Left ventricle myocardium inferior (tissue), 1 donor: Measurements from ENCODE around the gene ZSCAN5C. TPM values are rescaled to one million over a fixed set of nuclear protein-coding genes. Genes with fewer than 3 reads are reported as not detected.
A peak's percentile ranks its signal among the peaks of the same experiment; 100 is the strongest.
"Not testable (repeated sequence)": the region's sequence is repeated elsewhere in the genome, so short reads cannot be mapped to it uniquely, and the experiment has no call there.

ENCODE experiments used
- DNase-seq: peaks from one replicate; pipeline ENCODE4 v3.0.0-alpha.2; 2020
- H3K27ac ChIP-seq: fragments of 200-600 bp; replicated peaks from 2 replicates; pipeline ENCODE4 v1.8.0; 2021
- H3K27me3 ChIP-seq: fragments of 200-600 bp; 2 replicates; pipeline ENCODE4 v1.8.0; 2021; ENCODE audit warnings: low read depth
- H3K36me3 ChIP-seq: fragments of 200-600 bp; 2 replicates; pipeline ENCODE4 v1.8.0; 2021
- H3K4me1 ChIP-seq: fragments of 200-600 bp; 2 replicates; pipeline ENCODE4 v1.8.0; 2021
- H3K4me3 ChIP-seq: fragments of 200-600 bp; 2 replicates; pipeline ENCODE4 v1.8.0; 2021; ENCODE audit warnings: mild to moderate bottlenecking, moderate library complexity
- H3K9me3 ChIP-seq: fragments of 200-600 bp; replicated peaks from 2 replicates; pipeline ENCODE4 v1.8.0; 2021
- intact Hi-C: fragments of 100-400 bp; cut with micrococcal nuclease; formaldehyde crosslinking; loops from one replicate; pipeline ENCODE4 v1.11.0; 2022
- total RNA-seq: library from RNA; stranded (reverse); fragmentation: NEBNext Ultra II Directional; extraction: Animal tissue kit (Norgen Biotek cat#: 25700); gene quantifications from one replicate; pipeline ENCODE4 v1.2.1, GENCODE V29; 2021
- TF ChIP-seq, protein P1 (sequence below): fragments of 200-600 bp; IDR thresholded peaks from 2 replicates; pipeline ENCODE4 v1.8.0; 2021; ENCODE audit warnings: antibody characterized with exemption, mild to moderate bottlenecking, borderline replicate concordance
- donor health status: DM: no; HTN: yes; CAD: no; lungs with severe emphysema.

Gene ZSCAN5C
- total RNA-seq, 1 donor from 2014 or later: not detected

DNA sequence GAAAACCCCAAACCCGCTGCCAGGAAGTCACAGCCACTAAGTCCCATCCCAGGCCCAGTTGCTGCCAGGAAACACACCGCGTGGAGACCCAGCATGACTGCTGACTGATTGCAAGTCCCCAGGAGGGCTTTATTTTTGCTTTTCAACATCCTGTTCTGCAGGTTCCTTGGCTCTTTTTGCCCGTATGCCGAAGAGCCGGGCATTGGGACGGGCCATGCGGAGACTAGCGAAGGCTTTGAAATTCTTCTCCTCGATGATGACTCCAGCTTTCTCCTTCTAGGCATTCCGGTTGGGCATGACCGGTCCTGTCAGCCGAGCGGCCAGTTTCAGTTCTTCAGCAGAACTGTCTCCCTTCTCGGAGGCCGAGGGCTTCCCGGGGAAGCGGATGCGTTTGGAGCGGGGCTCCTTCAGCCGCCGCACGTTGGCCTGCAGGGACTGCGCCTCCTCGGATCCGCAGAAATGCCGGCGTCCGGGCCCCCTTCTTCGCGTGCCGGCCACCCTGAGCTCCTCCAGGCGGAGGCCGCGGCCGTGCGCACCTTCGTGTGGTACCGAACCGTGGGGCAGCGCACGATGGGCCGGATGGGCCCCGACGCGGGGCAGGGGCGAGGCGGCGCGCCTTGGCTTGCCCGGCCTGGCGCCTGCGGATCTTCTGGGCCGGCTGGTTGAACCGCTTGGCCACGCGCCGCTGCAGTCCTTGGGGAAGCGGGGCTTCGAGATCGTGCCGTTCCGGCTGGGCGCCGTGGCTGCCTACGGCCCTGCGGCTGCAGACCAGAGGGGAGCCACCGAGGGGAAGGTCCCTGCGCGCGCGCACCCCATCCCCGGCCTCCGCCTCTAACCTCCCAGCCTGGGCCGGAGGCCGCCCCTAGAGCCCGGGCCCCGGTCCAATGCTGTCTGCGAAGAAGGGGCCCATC lies 15.2 kb downstream of the ZSCAN5C start:
- no peak overlapping the region for H3K27ac ChIP-seq
- peak; percentile 15 for DNase-seq
- TF ChIP-seq, protein P1, sequence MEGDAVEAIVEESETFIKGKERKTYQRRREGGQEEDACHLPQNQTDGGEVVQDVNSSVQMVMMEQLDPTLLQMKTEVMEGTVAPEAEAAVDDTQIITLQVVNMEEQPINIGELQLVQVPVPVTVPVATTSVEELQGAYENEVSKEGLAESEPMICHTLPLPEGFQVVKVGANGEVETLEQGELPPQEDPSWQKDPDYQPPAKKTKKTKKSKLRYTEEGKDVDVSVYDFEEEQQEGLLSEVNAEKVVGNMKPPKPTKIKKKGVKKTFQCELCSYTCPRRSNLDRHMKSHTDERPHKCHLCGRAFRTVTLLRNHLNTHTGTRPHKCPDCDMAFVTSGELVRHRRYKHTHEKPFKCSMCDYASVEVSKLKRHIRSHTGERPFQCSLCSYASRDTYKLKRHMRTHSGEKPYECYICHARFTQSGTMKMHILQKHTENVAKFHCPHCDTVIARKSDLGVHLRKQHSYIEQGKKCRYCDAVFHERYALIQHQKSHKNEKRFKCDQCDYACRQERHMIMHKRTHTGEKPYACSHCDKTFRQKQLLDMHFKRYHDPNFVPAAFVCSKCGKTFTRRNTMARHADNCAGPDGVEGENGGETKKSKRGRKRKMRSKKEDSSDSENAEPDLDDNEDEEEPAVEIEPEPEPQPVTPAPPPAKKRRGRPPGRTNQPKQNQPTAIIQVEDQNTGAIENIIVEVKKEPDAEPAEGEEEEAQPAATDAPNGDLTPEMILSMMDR: no peak

DNA sequence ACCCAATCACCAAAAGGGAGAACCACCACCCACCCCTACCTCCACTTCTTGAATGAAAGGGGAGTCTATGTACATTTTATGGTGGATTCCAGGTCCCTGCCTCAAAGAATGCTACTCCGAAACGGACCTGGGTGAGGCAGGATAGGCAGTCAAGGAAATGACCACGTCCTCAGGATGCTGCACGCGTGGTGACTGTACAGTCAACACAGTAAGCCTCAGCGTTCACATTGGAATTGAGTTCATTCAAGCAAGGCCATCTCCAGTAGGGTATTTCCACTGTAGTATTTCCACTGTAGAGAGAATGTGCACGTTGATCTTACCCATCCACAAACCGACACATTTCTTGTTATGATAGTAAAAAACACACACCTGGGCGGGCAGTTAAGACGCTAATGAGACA lies 16.9 kb downstream of the ZSCAN5C start:
- no peak overlapping the region for H3K4me3 ChIP-seq
- H3K4me1 ChIP-seq: peaks cover 9% of the 10 kb centered on the region
- H3K9me3 ChIP-seq: no peaks in the 10 kb centered on the region
- TF ChIP-seq, protein P1: no peak
- H3K27me3 ChIP-seq: peaks cover 49% of the 10 kb centered on the region
- H3K27ac ChIP-seq: no peak overlapping the region
- DNase-seq: no peak
- intact Hi-C loops: no loop called here
- H3K36me3 ChIP-seq: peaks cover 11% of the 10 kb centered on the region

More for the DNA sequence above, 15.2 kb downstream of the ZSCAN5C start:
- H3K4me3 ChIP-seq: peak overlapping the region; percentile 62
- H3K4me1 ChIP-seq: peaks cover 9% of the 10 kb centered on the region
- peaks cover 54% of the 10 kb centered on the region for H3K27me3 ChIP-seq
- no peaks in the 10 kb centered on the region for H3K9me3 ChIP-seq
- intact Hi-C loops: no loop called here
- H3K36me3 ChIP-seq: peaks cover 7% of the 10 kb centered on the region

DNA sequence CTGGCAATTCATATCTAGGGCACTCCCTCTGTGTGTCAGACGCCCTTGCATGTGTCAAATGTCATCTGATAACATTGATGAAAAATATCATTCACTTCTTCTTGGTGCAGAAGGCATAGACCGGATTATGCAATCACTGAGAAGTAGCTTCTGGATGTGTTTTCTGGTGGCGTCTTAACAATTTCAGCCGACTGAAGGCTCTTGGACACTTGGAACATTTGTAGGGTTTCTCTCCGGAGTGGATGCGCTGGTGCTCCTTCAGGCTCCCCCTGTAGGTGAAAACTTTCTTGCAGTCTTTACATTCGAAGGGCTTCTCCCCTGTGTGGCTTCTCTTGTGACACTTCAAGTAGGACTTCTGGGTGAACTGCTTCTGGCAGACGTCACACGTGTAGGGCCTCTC lies 19.4 kb downstream of the ZSCAN5C start:
- H3K27ac ChIP-seq, H3K4me1 ChIP-seq, DNase-seq, intact Hi-C loops, H3K9me3 ChIP-seq, H3K4me3 ChIP-seq: not testable (repeated sequence)
- peaks cover 26% of the 10 kb centered on the region for H3K27me3 ChIP-seq
- peaks cover 11% of the 10 kb centered on the region for H3K36me3 ChIP-seq

DNA sequence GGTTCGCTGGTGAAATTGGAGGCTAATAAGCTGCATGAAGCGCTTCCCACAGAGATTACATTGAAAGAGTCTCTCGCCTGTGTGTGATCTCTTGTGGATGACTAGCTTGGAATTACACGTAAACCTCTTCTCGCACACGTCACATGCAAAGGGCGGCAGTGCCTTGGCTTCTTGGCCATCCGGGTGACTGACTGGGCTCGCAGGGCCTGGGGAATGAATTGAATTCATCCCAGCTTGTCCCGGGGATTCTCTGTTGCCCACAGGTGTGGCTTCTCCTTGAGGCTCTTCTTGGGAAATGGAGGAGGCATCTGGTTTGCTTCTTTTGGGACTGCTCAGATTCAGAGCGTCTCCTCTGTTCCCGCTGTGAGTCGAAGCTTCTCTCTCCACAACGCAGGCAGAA lies 19.8 kb downstream of the ZSCAN5C start:
- no peak overlapping the region for H3K4me3 ChIP-seq
- TF ChIP-seq, protein P1: no peak
- H3K27me3 ChIP-seq: peaks cover 22% of the 10 kb centered on the region
- no peaks in the 10 kb centered on the region for H3K9me3 ChIP-seq
- intact Hi-C loops: no loop called here
- peaks cover 11% of the 10 kb centered on the region for H3K36me3 ChIP-seq
- DNase-seq: no peak
- H3K27ac ChIP-seq: no peak overlapping the region
- H3K4me1 ChIP-seq: peaks cover 9% of the 10 kb centered on the region

DNA sequence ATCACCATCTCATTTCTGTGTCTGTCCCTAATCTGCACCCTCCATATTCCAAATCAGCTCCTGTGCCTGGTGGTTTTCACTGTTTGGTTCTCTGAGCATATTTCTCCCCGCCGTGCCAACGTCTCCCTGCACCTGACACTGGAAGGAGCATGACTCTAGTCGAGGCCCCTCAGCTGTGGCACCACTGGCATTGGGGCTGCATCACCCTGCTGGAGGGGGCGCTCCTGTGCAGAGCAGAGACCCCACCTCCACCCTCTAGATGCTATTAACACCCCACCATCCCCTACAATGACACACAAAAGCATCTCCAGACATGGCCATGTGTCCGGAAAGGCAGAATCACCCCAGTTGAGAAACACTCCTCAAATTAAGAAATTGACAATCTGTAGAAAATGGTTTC lies 20.8 kb downstream of the ZSCAN5C start:
- no peak overlapping the region for H3K27ac ChIP-seq
- TF ChIP-seq, protein P1: no peak
- H3K27me3 ChIP-seq: peaks cover 11% of the 10 kb centered on the region
- intact Hi-C loops: no loop called here
- no peaks in the 10 kb centered on the region for H3K4me1 ChIP-seq
- DNase-seq: no peak
- H3K9me3 ChIP-seq: no peaks in the 10 kb centered on the region
- H3K4me3 ChIP-seq: no peak overlapping the region
- peaks cover 11% of the 10 kb centered on the region for H3K36me3 ChIP-seq

DNA sequence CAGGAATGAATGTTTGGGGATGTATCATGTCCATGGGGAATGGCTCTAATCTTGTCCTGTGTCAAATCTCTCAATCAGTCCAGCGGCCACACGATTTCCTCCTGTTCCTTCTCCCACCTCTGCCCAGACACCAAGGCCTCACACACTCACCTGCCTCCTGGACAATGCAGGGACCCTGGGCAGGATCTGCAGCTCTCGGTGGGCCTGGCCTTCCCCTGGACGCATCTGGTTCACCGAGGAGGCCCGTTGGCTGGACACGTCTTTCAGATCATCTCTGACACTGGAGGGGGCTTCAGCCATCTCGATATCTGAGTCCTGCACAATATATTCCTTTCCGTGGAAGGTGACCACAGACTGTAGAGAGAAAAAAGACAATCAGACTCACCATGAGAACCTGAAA lies 21.4 kb downstream of the ZSCAN5C start:
- TF ChIP-seq, protein P1: no peak
- intact Hi-C loops: no loop called here
- DNase-seq: no peak
- H3K27ac ChIP-seq: no peak overlapping the region
- H3K9me3 ChIP-seq: no peaks in the 10 kb centered on the region
- H3K27me3 ChIP-seq: peaks cover 6% of the 10 kb centered on the region
- no peak overlapping the region for H3K4me3 ChIP-seq
- H3K4me1 ChIP-seq: no peaks in the 10 kb centered on the region
- peaks cover 11% of the 10 kb centered on the region for H3K36me3 ChIP-seq
